Measurements from ENCODE around the gene FNDC3B. TPM values are rescaled to one million over a fixed set of nuclear protein-coding genes. Genes with fewer than 3 reads are reported as not detected.

FNDC3B gene
- total and polyA plus RNA-seq, 2 of the 8 experiments (the other 6 are each of a cell fraction or from before 2014, with no cell fraction given) = 14.1 to 44.4 TPM

GRCh38 chr3:172216911-172217310 lies 177.5 kb downstream of the FNDC3B start:
- Histone ChIP-seq H3K4me2 (ENCODE audit: insufficient read depth in 1 of 2, low read depth in 2 of 2, low read length in 2 of 2) (peak overlapping the region in 1 of 2 experiments; percentile 38; a peak in 1 of 4 replicates), H4K91ac (replicated peaks; ENCODE audit: insufficient read length, low read length) (no peak overlapping the region), H3K9me3 (ENCODE audit: insufficient read depth in 2 of 2, low read depth in 1 of 2, low read length in 1 of 2) (no peaks in the 10 kb centered on the region), H2BK5ac (ENCODE audit: low read depth, low read length) (no peak overlapping the region), H3K56ac (replicated peaks; ENCODE audit: insufficient read length, low read depth, low read length) (no peak overlapping the region), H3K27me3 (replicated peaks in 1 of 4; ENCODE audit: control insufficient read depth in 3 of 4, extremely low read depth in 1 of 4, insufficient read depth in 3 of 4, low read length in 3 of 4) (no peaks in the 10 kb centered on the region), H3K27ac (ENCODE audit: low read depth, low read length) (no peak overlapping the region), H4K8ac (ENCODE audit: extremely low read depth, insufficient read depth, low read length) (no peak overlapping the region), H3K18ac (ENCODE audit: extremely low read depth, low read length) (no peak overlapping the region), H3K79me2 (ENCODE audit: control insufficient read depth in 1 of 2, insufficient read depth in 2 of 2, low read length in 2 of 2) (peaks cover 0 to 73% of the 10 kb centered on the region in 2 experiments; a peak in 2 of 4 replicates), H4K20me1 (replicated peaks in 1 of 2; ENCODE audit: control insufficient read depth in 1 of 2, insufficient read depth in 2 of 2, low read length in 2 of 2) (peaks cover 4 to 6% of the 10 kb centered on the region in 2 experiments), H2AFZ (ENCODE audit: low read length) (no peak overlapping the region), H3K4me3 (ENCODE audit: extremely low read depth in 1 of 4, insufficient read depth in 2 of 4, low read depth in 3 of 4, low read length in 4 of 4) (no peak overlapping the region), H3K14ac (ENCODE audit: insufficient read length) (no peak overlapping the region), H3K23ac (ENCODE audit: insufficient read length) (no peak overlapping the region), H3K79me1 (ENCODE audit: low read depth, low read length) (no peaks in the 10 kb centered on the region; the same call in 1 of the 2 replicates), H4K5ac (ENCODE audit: insufficient read length, low read depth, low read length) (no peak overlapping the region), H2BK12ac (ENCODE audit: low read depth, low read length) (no peak overlapping the region), H3K4me1 (replicated peaks in 1 of 4; ENCODE audit: control insufficient read depth in 3 of 4, insufficient read depth in 4 of 4, low read length in 3 of 4) (peaks cover 0 to 23% (median 9%) of the 10 kb centered on the region in 4 experiments; a peak in 6 of 7 replicates), H2AK5ac (ENCODE audit: low read depth, low read length) (no peak overlapping the region), H2BK15ac (ENCODE audit: low read length) (no peak overlapping the region), H3K9ac (replicated peaks in 1 of 4; ENCODE audit: extremely low read depth in 1 of 4, low read depth in 3 of 4, low read length in 3 of 4) (no peak overlapping the region), H2BK120ac (replicated peaks; ENCODE audit: low read depth, low read length) (no peak overlapping the region), H3K4ac (replicated peaks; ENCODE audit: insufficient read length, low read depth, low read length) (no peak overlapping the region), H2BK20ac (ENCODE audit: low read length) (no peak overlapping the region), H3K36me3 (ENCODE audit: control insufficient read depth in 2 of 4, insufficient read depth in 4 of 4, low read length in 3 of 4) (no peaks in the 10 kb centered on the region), H3K23me2 (ENCODE audit: low read depth, low read length) (no peaks in the 10 kb centered on the region)
- FAIRE-seq (no peak), DNase-seq (ENCODE audit: low read depth in 1 of 2, low spot score in 2 of 2) (no peak)
- TF ChIP-seq CTCF (IDR thresholded peaks at IDR 0.05; ENCODE audit: control extremely low read depth in 1 of 3, insufficient read depth in 1 of 3, low read depth in 1 of 3, low read length in 3 of 3) (no peak), POLR2AphosphoS5 (IDR thresholded peaks at IDR 0.05; ENCODE audit: low read depth, low read length) (no peak), ATF3 (IDR thresholded peaks at IDR 0.05; ENCODE audit: insufficient read depth, low read depth, low read length) (no peak), JUND (IDR thresholded peaks at IDR 0.05; ENCODE audit: low read length) (no peak), TBP (IDR thresholded peaks at IDR 0.05; ENCODE audit: low read depth, low read length) (no peak), SIRT6 (IDR thresholded peaks at IDR 0.05; ENCODE audit: low read length) (no peak)
- POLR2A ChIA-PET (ENCODE audit: partially characterized antibody) = no interaction called here
- CTCF ChIA-PET (ENCODE audit: partially characterized antibody) = interaction anchor here (1.4 to 1.5 kb wide), 2 partner anchors 48 to 263 kb away, joined by 3 to 4 read pairs; no protein-coding TSS in a partner anchor
- WGBS, 2 experiments (ENCODE audit: extremely low coverage in 1 of 2, insufficient coverage in 1 of 2, insufficient read length in 1 of 2, insufficient replicate concordance in 2 of 2, low coverage in 1 of 2, low lambda C conversion rate in 2 of 2, missing lambda C conversion rate in 1 of 2) = 79% methylated on average over 3 of the region's 3 CpGs; no CpG with 5 or more reads in 1 of the 2 experiments
